GM23338 (cell line): ENCODE results near the gene RAB3A. TPM values are rescaled to one million over a fixed set of nuclear protein-coding genes. Genes with fewer than 3 reads are reported as not detected.

Experiments used
- ATAC-seq: fragments of 200-7000 bp; cut with Tn5 transposase; 3 replicates; pipeline ENCODE4 v1.9.1; 2020
- DNase-seq: peaks from one replicate; pipeline ENCODE4 v3.0.0-alpha.2; 2015; ENCODE audit warnings: low spot score
- H2AFZ ChIP-seq: fragments of 200-600 bp; sonication (generic); 2 replicates; pipeline ENCODE4 v1.8.0; 2016; ENCODE audit warnings: antibody characterized with exemption, mild to moderate bottlenecking, moderate library complexity
- H3F3A ChIP-seq: fragments of 200-600 bp; sonication (generic); replicated peaks from 2 replicates; pipeline ENCODE4 v1.8.0; 2017; ENCODE audit warnings: antibody characterized with exemption, mixed run types, low read depth
- H3K27ac ChIP-seq: fragments of 200-600 bp; sonication (generic); 2 replicates; pipeline ENCODE4 v1.6.1; 2016; ENCODE audit warnings: low read depth
- H3K27me3 ChIP-seq: fragments of 200-600 bp; sonication (generic); 2 replicates; pipeline ENCODE4 v1.8.0; 2016; ENCODE audit warnings: mild to moderate bottlenecking, mixed run types, moderate library complexity; ENCODE audit not compliant: insufficient read depth
- H3K36me3 ChIP-seq: fragments of 200-600 bp; sonication (generic); 2 replicates; pipeline ENCODE4 v1.8.0; 2016; ENCODE audit warnings: mild to moderate bottlenecking; ENCODE audit not compliant: insufficient read depth
- H3K4me1 ChIP-seq: fragments of 200-600 bp; sonication (generic); 2 replicates; pipeline ENCODE4 v1.8.0; 2016; ENCODE audit warnings: mild to moderate bottlenecking, moderate library complexity; ENCODE audit not compliant: insufficient read depth
- H3K4me2 ChIP-seq: fragments of 200-600 bp; sonication (generic); 2 replicates; pipeline ENCODE4 v1.7.1; 2017; ENCODE audit warnings: mixed run types
- H3K4me3 ChIP-seq: fragments of 200-600 bp; sonication (generic); 2 replicates; pipeline ENCODE4 v1.6.1; 2016; ENCODE audit warnings: mixed run types
- H3K79me2 ChIP-seq: fragments of 200-600 bp; sonication (generic); replicated peaks from 2 replicates; pipeline ENCODE4 v1.8.0; 2017; ENCODE audit warnings: mild to moderate bottlenecking; ENCODE audit not compliant: insufficient read depth
- H3K9me2 ChIP-seq: fragments of 200-600 bp; sonication (generic); 2 replicates; pipeline ENCODE4 v1.8.0; 2017; ENCODE audit not compliant: insufficient read depth
- H4K20me1 ChIP-seq: fragments of 200-600 bp; sonication (generic); replicated peaks from 2 replicates; pipeline ENCODE4 v1.8.0; 2017; ENCODE audit warnings: mild to moderate bottlenecking; ENCODE audit not compliant: insufficient read depth
- H3K27ac Mint-ChIP-seq: 2 replicates; pipeline ENCODE4 v1.8.0; 2020; ENCODE audit warnings: inconsistent platforms, mild to moderate bottlenecking, moderate library complexity, mixed read lengths
- H3K27me3 Mint-ChIP-seq: 3 replicates; pipeline ENCODE4 v1.8.0; 2022; ENCODE audit warnings: low read depth, mild to moderate bottlenecking, moderate library complexity, mixed read lengths, inconsistent platforms; ENCODE audit not compliant: insufficient read depth, poor library complexity
- H3K36me3 Mint-ChIP-seq: 3 replicates; pipeline ENCODE4 v1.8.0; 2021; ENCODE audit warnings: low read depth, mild to moderate bottlenecking, inconsistent platforms, moderate library complexity, mixed read lengths
- H3K4me1 Mint-ChIP-seq: 3 replicates; pipeline ENCODE4 v1.8.0; 2020; ENCODE audit warnings: mild to moderate bottlenecking, inconsistent platforms, mixed read lengths
- H3K4me3 Mint-ChIP-seq: 3 replicates; pipeline ENCODE4 v1.8.0; 2021; ENCODE audit warnings: moderate library complexity, mild to moderate bottlenecking, inconsistent platforms, mixed read lengths
- H3K9me3 Mint-ChIP-seq: 3 replicates; pipeline ENCODE4 v1.8.0; 2020; ENCODE audit warnings: moderate library complexity, mild to moderate bottlenecking, inconsistent platforms, mixed read lengths
- EZH2 ChIP-seq: fragments of 200-600 bp; sonication (generic); IDR thresholded peaks from one replicate; pipeline ENCODE4 v1.8.0; 2017; ENCODE audit warnings: antibody characterized with exemption, mild to moderate bottlenecking, low read depth; ENCODE audit not compliant: unreplicated experiment
- EZH2phosphoT487 ChIP-seq: fragments of 200-600 bp; sonication (generic); IDR thresholded peaks from one replicate; pipeline ENCODE4 v1.8.1; 2018; ENCODE audit warnings: antibody characterized with exemption; ENCODE audit not compliant: unreplicated experiment
- POLR2AphosphoS5 ChIP-seq: IDR thresholded peaks from 2 replicates; pipeline ENCODE4 v1.6.1; 2016; ENCODE audit warnings: antibody characterized with exemption, low read depth
- polyA plus RNA-seq: library from polyadenylated mRNA; unstranded; fragments of >200 nt; fragmentation: Nextera tagmentation; extraction: Ambion mirVana; gene quantifications from 2 replicates; pipeline ENCODE4 v1.2.1, GENCODE V29; 2016
- total RNA-seq: library from RNA; depleted of rRNA; stranded (reverse); fragments of >200 nt; shearing (Covaris generic); gene quantifications from 2 replicates; pipeline ENCODE4 v1.2.3, GENCODE V29; 2014
- TF ChIP-seq, protein P1 (sequence below), 2 experiments: fragments of 200-600 bp in 1 of 2; sonication (generic) in 1 of 2; conservative IDR thresholded peaks; 2 replicates each; pipeline versions ENCODE4 v1.5.1 to v1.6.1; 2016 to 2017; ENCODE audit warnings: antibody characterized with exemption in 2 of 2, low read depth in 2 of 2, mild to moderate bottlenecking in 2 of 2, moderate library complexity in 1 of 2
- TF ChIP-seq, protein P2 (sequence below): fragments of 250-450 bp; sonication (Bioruptor Pico); IDR thresholded peaks from 2 replicates; pipeline ENCODE4 v1.5.0; 2020; ENCODE audit warnings: mild to moderate bottlenecking, moderate library complexity

RAB3A gene
- total and polyA plus RNA-seq, 2 experiments from 2014 or later, result 9.7 to 20.3 TPM

- Histone ChIP-seq H3K4me3 (peak overlapping the region; percentile 55), H3K4me1 (peaks cover 11% of the 10 kb centered on the region; the same call in 1 of the 2 replicates), H3K27ac (peak overlapping the region; percentile 91), H3K9me2 (no peaks in the 10 kb centered on the region), H2AFZ (no peak overlapping the region), H3K79me2 (peaks cover 7% of the 10 kb centered on the region), H3K36me3 (no peaks in the 10 kb centered on the region), H3K27me3 (no peaks in the 10 kb centered on the region), H3K4me2 (peak overlapping the region; percentile 78), H4K20me1 (peaks cover 9% of the 10 kb centered on the region), H3F3A (peaks cover 14% of the 10 kb centered on the region)
- no peaks in the 10 kb centered on the region for H3K9me3 Mint-ChIP-seq
- H3K27me3 Mint-ChIP-seq, result peaks cover 5% of the 10 kb centered on the region
- peak overlapping the region; percentile 85 for H3K4me3 Mint-ChIP-seq
- peaks cover 6% of the 10 kb centered on the region for H3K36me3 Mint-ChIP-seq
- TF ChIP-seq, protein P1, sequence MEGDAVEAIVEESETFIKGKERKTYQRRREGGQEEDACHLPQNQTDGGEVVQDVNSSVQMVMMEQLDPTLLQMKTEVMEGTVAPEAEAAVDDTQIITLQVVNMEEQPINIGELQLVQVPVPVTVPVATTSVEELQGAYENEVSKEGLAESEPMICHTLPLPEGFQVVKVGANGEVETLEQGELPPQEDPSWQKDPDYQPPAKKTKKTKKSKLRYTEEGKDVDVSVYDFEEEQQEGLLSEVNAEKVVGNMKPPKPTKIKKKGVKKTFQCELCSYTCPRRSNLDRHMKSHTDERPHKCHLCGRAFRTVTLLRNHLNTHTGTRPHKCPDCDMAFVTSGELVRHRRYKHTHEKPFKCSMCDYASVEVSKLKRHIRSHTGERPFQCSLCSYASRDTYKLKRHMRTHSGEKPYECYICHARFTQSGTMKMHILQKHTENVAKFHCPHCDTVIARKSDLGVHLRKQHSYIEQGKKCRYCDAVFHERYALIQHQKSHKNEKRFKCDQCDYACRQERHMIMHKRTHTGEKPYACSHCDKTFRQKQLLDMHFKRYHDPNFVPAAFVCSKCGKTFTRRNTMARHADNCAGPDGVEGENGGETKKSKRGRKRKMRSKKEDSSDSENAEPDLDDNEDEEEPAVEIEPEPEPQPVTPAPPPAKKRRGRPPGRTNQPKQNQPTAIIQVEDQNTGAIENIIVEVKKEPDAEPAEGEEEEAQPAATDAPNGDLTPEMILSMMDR (conservative IDR thresholded peaks at IDR 0.05; ENCODE audit: low read depth in 2 of 2), result peak; percentile 62 to 63
- TF ChIP-seq EZH2, result no peak
- peak overlapping the region; percentile 99 for H3K27ac Mint-ChIP-seq
- H3K4me1 Mint-ChIP-seq, result peaks cover 18% of the 10 kb centered on the region
- DNase-seq (peak; percentile 100), ATAC-seq (peak; percentile 68)
Measured at GRCh38 chr19:18152442-18152816, 51.4 kb downstream of the RAB3A start.

- TF ChIP-seq, protein P2, sequence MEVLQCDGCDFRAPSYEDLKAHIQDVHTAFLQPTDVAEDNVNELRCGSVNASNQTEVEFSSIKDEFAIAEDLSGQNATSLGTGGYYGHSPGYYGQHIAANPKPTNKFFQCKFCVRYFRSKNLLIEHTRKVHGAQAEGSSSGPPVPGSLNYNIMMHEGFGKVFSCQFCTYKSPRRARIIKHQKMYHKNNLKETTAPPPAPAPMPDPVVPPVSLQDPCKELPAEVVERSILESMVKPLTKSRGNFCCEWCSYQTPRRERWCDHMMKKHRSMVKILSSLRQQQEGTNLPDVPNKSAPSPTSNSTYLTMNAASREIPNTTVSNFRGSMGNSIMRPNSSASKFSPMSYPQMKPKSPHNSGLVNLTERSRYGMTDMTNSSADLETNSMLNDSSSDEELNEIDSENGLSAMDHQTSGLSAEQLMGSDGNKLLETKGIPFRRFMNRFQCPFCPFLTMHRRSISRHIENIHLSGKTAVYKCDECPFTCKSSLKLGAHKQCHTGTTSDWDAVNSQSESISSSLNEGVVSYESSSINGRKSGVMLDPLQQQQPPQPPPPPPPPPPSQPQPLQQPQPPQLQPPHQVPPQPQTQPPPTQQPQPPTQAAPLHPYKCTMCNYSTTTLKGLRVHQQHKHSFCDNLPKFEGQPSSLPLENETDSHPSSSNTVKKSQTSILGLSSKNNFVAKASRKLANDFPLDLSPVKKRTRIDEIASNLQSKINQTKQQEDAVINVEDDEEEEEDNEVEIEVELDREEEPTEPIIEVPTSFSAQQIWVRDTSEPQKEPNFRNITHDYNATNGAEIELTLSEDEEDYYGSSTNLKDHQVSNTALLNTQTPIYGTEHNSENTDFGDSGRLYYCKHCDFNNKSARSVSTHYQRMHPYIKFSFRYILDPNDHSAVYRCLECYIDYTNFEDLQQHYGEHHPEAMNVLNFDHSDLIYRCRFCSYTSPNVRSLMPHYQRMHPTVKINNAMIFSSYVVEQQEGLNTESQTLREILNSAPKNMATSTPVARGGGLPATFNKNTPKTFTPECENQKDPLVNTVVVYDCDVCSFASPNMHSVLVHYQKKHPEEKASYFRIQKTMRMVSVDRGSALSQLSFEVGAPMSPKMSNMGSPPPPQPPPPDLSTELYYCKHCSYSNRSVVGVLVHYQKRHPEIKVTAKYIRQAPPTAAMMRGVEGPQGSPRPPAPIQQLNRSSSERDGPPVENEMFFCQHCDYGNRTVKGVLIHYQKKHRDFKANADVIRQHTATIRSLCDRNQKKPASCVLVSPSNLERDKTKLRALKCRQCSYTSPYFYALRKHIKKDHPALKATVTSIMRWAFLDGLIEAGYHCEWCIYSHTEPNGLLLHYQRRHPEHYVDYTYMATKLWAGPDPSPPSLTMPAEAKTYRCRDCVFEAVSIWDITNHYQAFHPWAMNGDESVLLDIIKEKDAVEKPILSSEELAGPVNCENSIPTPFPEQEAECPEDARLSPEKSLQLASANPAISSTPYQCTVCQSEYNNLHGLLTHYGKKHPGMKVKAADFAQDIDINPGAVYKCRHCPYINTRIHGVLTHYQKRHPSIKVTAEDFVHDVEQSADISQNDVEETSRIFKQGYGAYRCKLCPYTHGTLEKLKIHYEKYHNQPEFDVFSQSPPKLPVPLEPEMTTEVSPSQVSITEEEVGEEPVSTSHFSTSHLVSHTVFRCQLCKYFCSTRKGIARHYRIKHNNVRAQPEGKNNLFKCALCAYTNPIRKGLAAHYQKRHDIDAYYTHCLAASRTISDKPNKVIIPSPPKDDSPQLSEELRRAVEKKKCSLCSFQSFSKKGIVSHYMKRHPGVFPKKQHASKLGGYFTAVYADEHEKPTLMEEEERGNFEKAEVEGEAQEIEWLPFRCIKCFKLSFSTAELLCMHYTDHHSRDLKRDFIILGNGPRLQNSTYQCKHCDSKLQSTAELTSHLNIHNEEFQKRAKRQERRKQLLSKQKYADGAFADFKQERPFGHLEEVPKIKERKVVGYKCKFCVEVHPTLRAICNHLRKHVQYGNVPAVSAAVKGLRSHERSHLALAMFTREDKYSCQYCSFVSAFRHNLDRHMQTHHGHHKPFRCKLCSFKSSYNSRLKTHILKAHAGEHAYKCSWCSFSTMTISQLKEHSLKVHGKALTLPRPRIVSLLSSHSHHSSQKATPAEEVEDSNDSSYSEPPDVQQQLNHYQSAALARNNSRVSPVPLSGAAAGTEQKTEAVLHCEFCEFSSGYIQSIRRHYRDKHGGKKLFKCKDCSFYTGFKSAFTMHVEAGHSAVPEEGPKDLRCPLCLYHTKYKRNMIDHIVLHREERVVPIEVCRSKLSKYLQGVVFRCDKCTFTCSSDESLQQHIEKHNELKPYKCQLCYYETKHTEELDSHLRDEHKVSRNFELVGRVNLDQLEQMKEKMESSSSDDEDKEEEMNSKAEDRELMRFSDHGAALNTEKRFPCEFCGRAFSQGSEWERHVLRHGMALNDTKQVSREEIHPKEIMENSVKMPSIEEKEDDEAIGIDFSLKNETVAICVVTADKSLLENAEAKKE (CRISPR knock-in tag), result no peak
- 0 out of 2 replicates have a peak, but pooled peaks have one; percentile 23 for TF ChIP-seq POLR2AphosphoS5
- TF ChIP-seq EZH2phosphoT487, result no peak
- H3K27me3 ChIP-seq, result no peaks in the 10 kb centered on the region
- ATAC-seq (no peak), DNase-seq (no peak)
- peak overlapping the region; percentile 78; the same call in 1 of the 2 replicates for H3K4me2 ChIP-seq
- no peaks in the 10 kb centered on the region for H3K36me3 ChIP-seq
- no peaks in the 10 kb centered on the region for H3K9me2 ChIP-seq
- no peak overlapping the region for H3K27ac Mint-ChIP-seq
- H3F3A ChIP-seq, result peaks cover 12% of the 10 kb centered on the region; the same call in 1 of the 2 replicates
- H2AFZ ChIP-seq, result no peak overlapping the region
- H3K4me3 ChIP-seq, result peak overlapping the region; percentile 55; the same call in 1 of the 2 replicates
- no peak overlapping the region for H3K27ac ChIP-seq
- peaks cover 5% of the 10 kb centered on the region; the same call in 1 of the 2 replicates for H3K4me1 ChIP-seq
- H3K4me3 Mint-ChIP-seq, result peak overlapping the region; percentile 85; the same call in 1 of the 3 replicates
- peaks cover 7% of the 10 kb centered on the region for H3K79me2 ChIP-seq
- no peaks in the 10 kb centered on the region for H3K9me3 Mint-ChIP-seq
- peaks cover 9% of the 10 kb centered on the region for H4K20me1 ChIP-seq
- H3K36me3 Mint-ChIP-seq, result peaks cover 8% of the 10 kb centered on the region; the same call in 1 of the 3 replicates
- peaks cover 14% of the 10 kb centered on the region for H3K4me1 Mint-ChIP-seq
- H3K27me3 Mint-ChIP-seq, result peaks cover 2% of the 10 kb centered on the region
Measured at GRCh38 chr19:18150776-18151624, 52.8 kb downstream of the RAB3A start.
